Stimulated activated CD8-positive, alpha-beta memory T cell treated with anti-CD3 and anti-CD28 coated beads, Interleukin-12 subunit alpha, Interleukin-12 subunit beta, amount 100 ng/mL, for 4 hours (primary cell): ENCODE results near the gene ZDHHC11.
"Not testable (repeated sequence)": the region's sequence is repeated elsewhere in the genome, so short reads cannot be mapped to it uniquely, and the experiment has no call there.

Source experiments
- DNase-seq: peaks from one replicate; pipeline ENCODE4 v3.0.0-alpha.2; 2020; ENCODE audit warnings: low read depth

The ZDHHC11 gene

GRCh38 chr5:843926-844325 lies 6.9 kb downstream of the ZDHHC11 start:
- not testable (repeated sequence) for DNase-seq

GRCh38 chr5:843371-843770 lies 7.4 kb downstream of the ZDHHC11 start:
- not testable (repeated sequence) for DNase-seq

GRCh38 chr5:842402-843221 lies 8.2 kb downstream of the ZDHHC11 start:
- DNase-seq, result not testable (repeated sequence)

DNA sequence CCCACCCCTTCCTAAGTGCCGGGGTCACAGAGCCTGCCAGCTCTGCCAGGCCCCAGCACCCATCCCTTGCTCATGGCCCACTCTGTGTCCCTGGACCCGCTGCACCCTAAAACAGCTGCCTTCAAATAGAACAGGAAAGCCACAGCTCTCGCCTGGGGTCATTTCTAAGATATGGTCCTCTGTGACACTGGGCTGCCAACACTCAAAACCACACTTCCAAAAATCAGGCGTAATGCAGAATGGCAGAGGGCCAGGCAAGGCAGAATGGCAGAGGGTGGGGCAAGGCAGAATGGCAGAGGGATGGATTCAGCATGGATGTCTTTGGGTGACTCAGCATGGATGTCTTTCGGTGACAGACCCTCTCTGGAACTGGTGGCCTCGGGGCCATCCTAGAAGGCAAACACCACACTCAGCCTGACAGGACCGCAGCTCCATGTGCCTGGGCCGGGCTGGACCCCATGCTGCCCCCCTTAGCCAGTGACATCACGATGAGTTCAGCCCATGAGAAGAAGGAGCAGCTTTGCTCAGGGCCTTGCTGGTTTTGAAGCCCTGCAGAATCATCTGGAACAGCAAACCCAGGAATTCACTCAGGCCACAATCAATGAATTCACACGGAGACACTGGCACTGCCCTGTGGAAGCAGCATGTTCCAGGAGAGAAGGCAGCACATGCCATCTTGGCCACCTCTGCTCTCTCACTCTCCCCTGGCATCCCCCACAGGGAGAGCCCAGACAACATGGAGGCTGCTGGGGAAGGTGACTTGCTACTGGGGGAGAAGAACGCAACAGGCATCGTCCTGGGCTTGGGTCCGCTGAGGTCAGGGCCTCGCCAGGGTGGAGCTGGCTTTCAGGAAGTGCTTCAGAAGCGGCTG lies 9.0 kb downstream of the ZDHHC11 start:
- DNase-seq, result not testable (repeated sequence)

DNA sequence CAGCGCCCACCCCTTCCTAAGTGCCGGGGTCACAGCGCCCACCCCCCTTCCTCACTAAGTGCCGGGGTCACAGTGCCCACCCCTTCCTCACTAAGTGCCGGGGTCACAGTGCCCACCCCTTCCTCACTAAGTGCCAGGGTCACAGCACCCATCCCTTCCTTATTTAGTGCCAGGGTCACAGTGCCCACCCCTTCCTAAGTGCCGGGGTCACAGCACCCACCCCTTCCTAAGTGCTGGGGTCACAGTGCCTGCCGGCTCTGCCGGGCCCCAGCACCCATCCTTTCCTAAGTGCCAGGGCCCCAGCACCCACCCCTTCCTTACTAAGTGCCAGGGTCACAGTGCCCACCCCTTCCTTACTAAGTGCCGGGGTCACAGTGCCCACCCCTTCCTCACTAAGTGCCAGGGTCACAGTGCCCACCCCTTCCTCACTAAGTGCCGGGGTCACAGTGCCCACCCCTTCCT lies 9.8 kb downstream of the ZDHHC11 start:
- DNase-seq, result not testable (repeated sequence)

DNA sequence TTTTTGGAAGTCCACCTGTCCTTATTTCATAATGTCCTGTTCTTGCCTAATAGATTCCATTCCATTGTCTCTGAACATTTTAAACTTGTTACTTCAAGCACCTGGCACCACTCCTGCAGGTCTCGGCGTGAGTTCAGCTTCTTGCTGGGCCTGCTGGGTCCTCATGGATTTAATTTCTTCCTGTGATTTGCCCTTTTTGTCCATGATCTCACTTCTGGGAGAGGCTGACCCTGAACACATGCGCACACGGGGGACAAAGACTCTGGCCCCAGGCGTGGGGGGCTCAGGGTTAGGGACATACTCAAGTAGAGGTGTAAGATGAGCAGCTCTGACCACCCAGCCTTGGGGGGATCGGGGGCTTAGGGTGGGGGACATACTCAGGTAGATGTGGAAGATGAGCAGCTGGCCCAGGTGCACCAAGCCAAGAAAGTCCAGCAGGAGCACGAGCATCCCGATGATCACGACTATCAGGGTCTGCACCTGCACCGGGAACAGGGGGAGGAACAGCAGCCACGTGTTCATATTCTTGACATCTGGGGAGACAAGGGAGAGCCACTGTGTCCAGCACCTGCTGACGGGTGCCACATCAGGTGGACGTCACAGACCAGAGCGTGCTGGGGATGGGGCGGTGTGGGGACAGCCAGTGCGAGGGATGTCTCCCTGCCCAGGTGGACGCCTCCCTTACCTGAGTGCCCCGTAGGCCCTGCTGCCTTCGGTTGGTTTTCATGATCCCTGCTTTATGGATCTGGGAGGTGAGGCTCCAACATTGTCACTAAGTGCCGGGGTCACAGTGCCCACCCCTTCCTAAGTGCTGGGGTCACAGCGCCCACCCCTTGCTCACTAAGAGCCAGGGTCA lies 10.4 kb downstream of the ZDHHC11 start:
- DNase-seq, result not testable (repeated sequence)

DNA sequence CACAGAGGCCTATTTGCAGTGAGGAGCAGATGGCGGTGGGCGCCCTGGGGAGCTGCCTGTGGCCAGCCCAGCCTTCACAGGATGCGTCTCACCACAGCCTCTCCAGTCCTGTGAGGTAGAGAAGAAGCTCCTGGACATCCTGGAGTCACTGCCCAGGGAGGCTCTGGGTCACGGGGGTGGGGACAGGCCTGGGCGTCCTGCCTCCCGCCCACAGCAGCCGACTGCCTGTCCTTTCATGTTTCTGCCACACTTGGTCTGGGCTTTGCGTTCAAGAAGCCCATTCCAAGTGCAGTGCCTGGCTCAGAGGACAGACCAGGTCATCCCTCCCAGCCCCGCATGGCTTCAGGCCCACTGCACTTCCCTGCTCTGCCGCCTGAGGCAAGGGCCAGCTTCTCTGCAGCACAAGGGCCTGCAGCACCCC lies 12.3 kb downstream of the ZDHHC11 start:
- not testable (repeated sequence) for DNase-seq

DNA sequence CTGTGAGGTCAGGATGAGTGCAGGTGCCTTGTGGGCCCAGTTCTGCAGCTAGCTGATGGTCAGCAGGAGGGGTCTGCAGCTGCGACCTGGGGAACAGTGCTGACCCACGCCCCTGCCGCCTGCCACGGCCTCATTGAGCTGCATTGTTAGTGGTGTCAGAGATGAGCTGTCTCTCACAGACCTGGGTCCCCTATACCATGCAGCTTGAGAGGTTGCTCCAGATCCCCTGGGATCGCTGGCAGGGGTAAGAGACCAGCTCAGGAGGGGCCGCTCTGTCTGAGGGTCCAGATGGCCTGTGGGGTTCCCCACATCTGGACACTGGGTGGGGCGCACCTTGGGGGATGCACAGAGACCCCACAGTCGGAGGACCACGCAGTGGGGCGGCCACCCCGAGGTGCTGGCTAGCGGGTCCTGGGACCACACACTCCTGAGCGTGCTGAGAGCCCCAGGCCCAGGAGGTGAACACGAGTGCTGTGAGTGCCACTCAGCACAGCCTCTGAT lies 13.1 kb downstream of the ZDHHC11 start:
- DNase-seq, result not testable (repeated sequence)

DNA sequence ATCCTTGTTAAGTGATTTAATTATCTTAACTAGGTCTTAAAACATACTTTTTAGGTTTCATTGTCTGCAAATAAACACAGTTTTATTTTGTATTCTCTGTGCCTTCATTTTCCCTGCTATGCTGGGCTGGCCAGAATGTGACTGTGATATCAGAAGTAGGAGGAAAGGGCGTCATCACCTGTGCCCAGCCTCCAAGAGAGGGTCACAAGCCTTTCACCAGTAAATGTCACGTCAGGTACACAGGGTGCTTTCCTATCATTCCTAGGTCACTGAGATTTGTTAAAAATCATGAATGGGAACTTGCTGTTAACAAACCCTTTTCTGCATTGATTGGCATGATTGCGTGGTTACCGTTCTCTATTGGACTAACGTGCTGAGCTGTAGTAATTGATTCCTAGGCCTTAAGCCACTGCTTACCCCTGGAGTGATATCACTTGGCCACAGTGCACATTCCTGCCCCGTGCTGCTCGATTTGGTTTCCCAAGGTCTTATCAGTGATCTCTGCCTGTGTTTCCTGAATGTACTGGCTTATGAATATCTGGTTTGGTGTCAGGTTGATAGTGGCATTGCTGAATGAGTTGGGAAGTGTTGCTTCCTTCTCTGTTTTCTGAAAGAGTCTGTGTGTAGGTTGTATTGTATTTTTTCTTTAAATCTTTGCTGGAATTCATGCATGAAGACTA lies 14.7 kb downstream of the ZDHHC11 start:
- DNase-seq, result not testable (repeated sequence)

DNA sequence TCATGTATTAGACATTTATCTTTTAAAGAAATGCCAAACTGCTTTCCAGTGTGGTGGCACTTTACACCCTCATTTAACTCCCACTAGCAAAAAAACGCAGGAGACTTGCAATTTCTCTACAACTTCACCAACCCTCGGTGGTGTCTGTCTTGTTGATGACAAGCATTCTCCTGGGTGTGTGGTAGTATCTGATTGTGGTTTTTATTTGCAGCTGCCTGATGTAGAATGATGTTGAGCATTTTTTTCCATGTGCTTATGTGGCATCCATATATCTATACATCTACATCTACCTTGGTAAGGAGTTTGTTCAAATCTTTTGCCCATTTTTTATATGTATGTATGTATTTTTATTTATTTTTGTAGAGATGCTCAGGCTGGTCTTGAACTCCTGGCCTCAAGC lies 16.8 kb downstream of the ZDHHC11 start:
- DNase-seq, result not testable (repeated sequence)

DNA sequence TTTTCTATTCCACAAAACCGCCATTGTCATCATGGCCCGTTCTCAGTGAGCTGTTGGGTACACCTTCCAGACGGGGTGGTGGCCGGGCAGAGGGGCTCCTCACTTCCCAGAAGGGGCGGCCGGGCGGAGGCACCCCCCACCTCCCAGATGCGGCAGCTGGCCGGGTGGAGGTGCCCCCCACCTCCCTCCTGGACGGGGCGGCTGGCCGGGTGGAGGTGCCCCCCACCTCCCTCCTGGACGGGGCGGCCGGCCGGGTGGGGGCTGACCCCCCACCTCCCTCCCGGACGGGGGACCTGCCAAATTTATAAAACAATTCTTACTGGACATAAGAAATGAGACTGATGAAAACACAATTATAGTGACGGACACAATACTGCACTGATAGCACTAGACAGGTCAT lies 22.6 kb downstream of the ZDHHC11 start:
- not testable (repeated sequence) for DNase-seq

DNA sequence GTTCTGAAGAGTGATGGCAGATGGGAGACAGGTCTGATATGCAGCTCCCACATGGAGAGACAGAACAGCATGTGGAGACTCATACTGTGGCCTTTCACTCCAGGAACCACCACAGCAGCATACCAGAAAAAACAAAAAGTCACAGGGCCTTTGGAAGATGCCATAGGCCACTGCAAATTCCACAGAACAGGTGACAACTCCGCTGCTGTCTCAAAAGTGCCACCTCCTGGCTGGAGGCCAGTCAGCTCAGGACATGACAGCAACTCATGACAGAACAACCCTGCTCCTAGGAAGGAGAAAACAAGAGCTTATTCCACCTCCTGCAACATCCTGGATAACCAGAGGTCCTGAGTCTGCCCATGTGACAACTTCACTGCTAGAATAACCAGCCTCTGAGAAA lies 25.2 kb downstream of the ZDHHC11 start:
- DNase-seq, result not testable (repeated sequence)

DNA sequence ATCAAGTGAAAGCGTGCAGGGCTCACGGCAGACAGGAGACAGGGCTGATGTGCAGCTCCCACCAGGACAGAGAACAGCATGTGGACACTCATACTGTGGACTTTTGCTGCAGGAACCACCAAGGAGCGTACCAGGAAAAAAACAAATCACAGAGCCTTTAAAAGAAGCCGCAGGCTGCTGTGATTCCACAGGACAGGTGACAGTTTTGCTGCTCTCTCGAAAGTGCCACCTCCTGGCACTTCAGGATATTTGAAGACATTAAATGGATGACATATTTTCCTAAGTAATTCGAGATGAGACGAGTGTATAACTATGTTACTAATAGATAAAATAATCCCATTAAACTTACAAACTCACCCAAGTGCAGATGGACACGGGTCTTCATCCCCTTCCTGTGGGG lies 29.3 kb downstream of the ZDHHC11 start:
- no peak for DNase-seq

DNA sequence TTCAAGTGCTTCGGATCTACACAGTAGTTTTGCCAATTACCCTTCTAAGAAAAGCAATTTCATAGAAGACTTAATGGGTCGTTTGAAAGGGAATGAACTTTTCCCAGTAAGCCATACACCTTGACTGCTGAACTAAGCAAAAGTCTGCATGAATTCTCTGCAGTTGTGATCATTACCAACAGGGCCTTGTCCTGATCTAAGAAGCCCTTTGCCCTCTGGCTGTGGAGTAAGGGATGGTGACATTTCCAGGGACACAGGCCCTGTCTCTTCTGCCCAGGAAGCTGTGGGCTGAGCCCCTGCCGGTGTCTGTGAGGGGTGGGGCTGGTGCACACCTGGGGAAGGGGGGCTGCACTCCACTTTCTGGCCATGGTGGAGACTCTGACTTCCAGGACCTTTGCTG lies 30.5 kb downstream of the ZDHHC11 start:
- DNase-seq, result no peak

- no peak for DNase-seq
These were observed 31.7 kb downstream of the ZDHHC11 start for GRCh38 chr5:819078-819477.

GRCh38 chr5:816176-816575 lies 34.6 kb downstream of the ZDHHC11 start:
- no peak for DNase-seq

DNA sequence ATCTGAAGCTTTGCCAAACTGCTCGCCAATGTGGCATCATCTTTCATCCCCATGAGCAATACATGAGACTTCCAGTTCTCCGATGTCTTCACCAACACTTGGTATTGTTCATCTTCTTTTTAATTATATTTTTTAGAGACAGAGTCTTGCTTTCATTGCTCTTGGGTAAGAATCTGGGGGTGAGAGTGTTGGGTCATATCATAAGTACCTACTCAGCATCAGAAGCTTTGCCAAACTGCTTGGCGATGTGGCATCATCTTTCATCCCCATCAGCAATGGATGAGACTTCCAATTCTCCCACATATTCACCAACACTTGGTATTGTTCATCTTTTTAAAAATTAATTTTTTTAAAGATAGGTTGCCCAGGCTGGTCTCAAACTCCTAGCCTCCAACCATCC lies 35.3 kb downstream of the ZDHHC11 start:
- DNase-seq, result no peak

DNA sequence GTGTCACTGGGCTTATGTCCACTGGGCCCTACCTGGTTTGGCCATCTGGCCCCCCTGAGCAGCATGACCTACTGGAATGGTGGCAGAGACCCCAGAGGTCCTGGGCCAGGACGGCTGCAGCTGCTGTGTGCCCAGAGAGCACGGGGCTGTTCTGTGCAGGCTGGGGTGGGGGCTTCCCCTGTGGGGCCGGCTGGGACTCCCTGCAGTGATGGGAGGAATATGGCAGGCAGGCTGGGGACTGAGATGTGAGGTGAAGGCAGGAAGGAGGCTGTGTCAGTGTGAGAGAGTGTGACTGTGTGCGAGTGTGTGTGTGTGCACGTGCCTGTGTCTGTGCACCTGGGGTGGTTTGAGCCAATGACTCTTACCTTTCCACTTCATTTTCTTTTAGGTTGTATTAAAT lies 37.2 kb downstream of the ZDHHC11 start:
- not testable (repeated sequence) for DNase-seq

DNA sequence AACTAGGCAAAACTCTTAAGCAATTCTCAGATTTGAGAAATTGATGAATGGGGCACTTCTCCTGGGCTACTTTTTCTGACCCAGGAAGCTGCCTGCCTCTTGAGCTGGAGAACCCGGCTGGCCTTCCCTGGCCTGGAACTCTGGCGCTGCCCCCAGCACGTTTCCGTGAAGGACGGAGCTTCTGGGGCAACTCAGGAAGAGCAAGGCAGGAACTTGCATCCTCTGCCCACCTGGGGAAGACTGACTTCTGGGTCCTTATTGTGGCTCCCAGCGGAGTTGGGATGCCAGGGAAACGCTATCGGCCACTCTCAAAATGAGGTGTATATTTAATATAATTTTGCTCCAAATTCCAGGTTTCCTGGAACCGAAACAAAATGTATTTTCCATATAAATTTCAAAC lies 39.4 kb downstream of the ZDHHC11 start:
- not testable (repeated sequence) for DNase-seq

DNA sequence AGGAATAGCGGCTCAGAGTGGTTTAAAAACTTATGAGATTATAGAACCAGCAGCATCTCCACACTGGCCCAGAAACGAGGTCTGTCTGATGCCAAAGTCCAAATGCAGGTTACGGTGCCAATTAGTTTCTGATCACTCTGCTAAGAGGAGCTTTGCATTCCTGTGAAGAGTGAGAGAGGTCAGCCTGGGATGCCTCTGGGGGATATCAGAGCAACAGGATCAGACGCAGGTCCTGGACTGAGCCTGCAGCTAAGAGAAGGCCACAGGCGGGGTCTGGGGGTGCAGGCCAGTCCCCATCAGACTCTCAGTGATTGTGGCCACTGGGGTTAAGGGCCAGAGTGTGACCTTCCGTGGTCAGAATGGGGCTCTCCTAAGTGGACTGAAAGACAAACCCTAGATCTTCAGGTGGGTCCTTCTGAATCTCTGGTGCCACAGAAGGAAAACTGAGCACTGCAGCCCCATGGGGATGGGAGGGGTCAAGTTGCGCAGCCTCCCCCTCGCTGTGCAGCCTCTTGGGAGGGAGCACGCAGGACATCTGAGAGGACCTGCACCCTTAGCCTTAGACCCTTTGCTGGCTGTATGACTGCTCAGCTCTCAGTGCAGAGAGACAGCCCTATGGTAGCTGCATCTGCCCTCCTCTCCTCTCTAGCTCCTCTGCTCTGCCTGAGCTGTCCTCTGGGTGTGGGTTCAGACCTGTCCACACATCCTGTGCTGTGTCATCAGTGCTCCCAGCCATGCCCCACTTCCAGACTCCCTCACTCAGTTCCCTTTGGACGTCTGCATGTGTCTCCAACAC lies 42.9 kb downstream of the ZDHHC11 start:
- not testable (repeated sequence) for DNase-seq
